Activated CD4-positive, alpha-beta T cell treated with anti-CD3 and anti-CD28 coated beads, Interleukin-10, Interleukin-2, amounts not matched to agents 100 ng/mL and 50 ng/mL, durations not matched to agents 16 hours and 8 hours (primary cell): ENCODE data around the gene CNNM2.
"Not testable (repeated sequence)": the region's sequence is repeated elsewhere in the genome, so short reads cannot be mapped to it uniquely, and the experiment has no call there.

Experiments
- DNase-seq: peaks from one replicate; pipeline ENCODE4 v3.0.0-alpha.2; 2020

CNNM2 gene

DNA sequence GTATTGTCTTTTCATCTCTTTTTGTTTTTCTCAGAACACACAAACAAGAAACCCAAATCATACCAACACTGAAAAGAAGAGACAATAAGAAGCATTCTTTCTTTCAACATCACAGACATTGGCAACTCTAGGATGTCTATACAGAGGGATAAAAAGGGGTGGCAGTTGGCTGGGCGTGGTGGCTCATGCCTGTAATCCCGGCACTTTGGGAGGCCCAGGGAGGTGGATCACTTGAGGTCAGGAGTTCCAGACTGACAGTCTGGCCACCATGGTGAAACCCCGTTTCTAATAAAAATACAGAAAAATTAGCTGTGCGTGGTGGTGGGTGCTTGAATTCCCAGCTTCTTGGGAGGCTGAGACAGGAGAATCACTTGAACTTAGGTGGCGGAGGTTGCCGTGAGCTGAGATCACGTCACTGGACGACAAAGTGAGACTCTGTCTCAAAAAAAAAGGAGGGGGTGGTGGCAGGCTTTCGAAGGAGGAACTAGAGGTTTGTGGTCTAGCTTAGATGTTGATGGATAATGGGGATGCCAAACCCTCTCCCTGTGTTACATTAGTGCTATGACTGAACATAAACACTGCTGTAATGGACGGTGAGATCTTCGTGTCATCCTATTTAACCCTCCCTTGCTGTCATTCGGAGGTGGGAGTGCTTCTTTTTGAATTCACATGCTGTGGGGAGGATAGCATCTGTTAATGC, 9.4 kb downstream of the CNNM2 start:
- peak; percentile 7 for DNase-seq

GRCh38 chr10:102928442-102928841, 10.3 kb downstream of the CNNM2 start:
- DNase-seq = not testable (repeated sequence)

DNA sequence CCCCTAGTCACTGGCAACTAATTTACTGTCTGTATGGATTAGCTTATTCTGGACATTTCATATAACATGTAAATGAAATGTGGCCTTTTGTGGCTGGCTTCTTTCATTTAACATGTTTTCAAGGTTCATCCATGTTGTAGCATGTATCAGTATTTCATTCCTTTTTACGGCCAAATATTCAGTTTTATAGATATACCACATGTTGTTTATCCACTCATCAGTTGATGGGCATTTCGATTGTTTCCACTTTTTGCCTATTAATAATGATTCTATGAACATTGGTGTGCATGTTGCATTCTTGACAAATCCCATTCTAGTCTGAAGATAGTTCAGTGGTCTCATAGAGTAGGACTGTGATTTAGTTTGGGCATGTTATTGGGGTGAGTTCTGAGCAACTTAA, 12.6 kb downstream of the CNNM2 start:
- DNase-seq = no peak

DNA sequence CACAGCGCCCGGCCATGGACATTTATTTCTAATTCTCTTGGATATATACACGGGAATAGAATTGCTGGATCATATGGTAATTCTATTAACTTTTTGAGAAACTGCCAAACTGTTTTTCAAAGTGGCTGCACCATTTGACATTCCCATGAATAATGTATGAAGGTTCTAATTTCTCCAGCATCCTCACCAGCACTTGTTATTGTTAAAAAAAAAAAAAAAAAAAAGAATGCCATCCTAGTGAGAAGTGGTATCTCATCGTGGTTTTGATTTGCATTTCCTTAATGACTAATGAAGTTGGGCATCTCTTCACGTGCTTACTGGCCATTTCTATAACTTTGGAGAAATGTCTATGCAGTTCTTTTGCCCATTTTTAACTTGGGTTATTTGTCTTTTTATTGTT, 13.5 kb downstream of the CNNM2 start:
- DNase-seq = no peak

GRCh38 chr10:102935505-102935904, 17.4 kb downstream of the CNNM2 start:
- DNase-seq = no peak

DNA sequence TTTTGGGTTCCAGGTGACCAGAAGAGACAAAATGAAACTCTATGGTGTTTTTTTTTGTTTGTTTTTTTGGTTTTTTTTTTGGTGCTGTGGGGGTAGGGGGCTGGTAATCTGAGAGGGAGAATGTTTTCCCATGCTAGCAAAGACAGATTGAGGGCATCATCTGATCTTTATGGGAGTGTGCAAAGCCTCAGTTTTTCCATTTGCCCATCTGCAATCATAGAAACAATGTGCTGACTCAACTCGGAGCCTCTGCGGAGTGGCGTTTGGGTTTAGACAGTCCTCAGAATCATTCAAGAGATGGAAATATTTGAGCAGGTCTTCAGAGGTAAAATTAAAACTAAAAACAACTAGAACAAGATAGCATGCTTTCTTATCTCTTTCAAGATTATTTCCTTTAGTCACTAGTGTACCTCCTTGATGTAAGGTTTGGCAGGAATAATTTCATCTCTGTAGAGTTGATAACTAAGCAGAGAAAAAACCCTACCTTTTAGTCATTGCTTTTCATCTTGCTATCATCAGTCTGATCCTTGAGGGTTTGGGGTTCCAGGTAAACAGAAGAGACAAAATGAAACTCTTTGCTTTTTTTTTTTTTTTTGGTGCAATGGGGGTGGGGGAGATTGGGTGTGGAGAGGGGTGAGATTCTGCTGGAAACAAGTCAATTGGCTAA, 18.0 kb downstream of the CNNM2 start:
- DNase-seq = peak; percentile 52

GRCh38 chr10:102941401-102941800, 23.3 kb downstream of the CNNM2 start:
- no peak for DNase-seq

- DNase-seq = no peak
These were observed 27.4 kb downstream of the CNNM2 start for GRCh38 chr10:102945449-102945848.

DNA sequence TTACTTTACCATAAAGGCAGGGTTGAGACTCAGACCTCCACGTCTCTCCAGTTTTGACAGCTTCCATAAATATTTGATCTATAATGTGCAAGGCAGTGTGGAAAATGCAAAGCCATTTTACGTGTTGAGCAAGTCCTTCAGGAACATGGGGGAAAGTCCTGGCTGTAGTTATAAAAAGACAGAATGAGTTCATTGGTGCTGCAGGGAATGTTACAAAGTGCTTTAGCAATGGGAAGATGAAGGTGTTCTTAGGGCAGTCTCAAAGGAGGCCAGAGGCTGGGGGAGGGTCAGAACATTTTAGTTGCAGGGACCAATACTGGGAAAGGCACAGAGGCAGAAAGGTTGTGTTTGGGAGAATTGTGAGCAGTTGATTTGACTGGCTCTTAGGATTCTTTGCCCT, 27.9 kb downstream of the CNNM2 start:
- DNase-seq = no peak

DNA sequence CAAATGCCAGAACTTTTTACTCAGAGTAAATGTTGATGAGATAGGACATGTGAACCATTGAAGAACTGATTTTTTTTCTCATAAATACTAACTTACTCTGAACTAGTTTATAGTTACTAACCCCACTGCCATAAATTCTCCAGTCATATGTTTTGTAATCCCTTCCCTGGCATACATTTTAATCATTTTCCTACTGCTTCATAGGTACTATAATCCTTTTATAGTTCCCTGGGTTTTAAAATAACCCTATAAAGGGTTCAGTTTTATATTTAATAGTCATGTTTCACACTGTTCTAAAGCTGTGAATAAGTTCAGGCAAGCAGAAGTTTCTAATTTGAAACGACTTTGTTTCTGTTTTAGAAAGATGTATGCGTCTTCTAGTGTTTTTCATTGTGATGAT, 28.9 kb downstream of the CNNM2 start:
- no peak for DNase-seq

DNA sequence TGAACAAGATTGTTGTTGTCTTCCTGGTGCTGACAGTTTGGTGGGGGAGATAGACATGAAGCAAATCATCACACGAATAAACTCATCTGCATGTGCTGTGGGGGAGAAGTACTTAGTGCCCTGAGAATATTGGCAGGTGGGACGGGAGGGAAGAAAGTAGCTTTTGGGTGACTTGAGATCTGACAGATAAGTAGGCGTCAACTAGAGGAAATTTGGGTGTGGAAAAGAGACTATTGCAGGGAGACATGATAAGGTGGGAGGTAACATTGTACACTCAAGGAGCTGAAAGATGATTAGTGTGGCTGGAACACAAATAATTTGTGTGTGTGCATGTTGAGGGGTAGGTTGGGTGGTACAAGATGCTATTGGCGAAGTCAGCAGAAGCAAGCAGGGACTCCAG, 30.1 kb downstream of the CNNM2 start:
- DNase-seq = no peak

GRCh38 chr10:102948786-102949185, 30.7 kb downstream of the CNNM2 start:
- no peak for DNase-seq

GRCh38 chr10:102949916-102950315, 31.8 kb downstream of the CNNM2 start:
- no peak for DNase-seq

- no peak for DNase-seq
These were observed 33.2 kb downstream of the CNNM2 start for GRCh38 chr10:102951316-102951715.

DNA sequence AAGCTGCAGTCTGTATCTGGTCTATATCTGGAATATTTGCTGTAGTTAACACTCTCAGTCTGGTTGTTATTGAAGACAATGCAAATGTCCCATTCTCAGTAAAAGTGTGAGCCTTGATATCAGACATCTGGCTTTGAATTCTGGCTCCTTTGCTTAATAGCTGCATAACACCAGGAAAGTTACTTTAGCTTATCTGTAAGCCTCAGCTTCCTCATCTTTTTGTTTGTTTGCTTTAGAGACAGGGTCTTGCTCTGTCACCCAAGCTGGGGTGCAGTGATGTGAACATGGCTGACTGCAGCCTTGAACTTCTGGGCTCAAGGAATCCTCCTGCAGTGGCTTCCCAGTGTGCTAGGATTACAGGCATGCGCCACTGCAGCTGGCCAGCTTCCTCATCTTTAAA, 41.3 kb downstream of the CNNM2 start:
- DNase-seq = no peak

DNA sequence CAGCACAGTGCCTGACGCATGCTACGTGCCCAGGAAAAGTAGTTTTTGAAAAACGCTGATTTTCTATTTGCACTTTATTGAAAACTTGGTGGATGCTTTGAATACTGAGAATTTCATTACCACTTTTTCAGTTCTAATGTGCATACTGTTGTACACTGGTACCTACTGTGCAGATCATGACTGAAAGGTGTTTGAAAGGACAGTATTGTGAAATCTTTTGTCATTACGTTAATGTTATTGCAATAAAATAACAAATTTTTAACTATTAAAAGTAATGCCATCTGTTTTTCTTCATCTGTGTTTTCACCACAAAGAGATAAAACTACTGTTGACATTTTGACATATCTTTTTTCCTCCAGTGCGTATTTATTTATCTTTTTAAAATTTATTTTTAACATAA, 42.1 kb downstream of the CNNM2 start:
- no peak for DNase-seq

DNA sequence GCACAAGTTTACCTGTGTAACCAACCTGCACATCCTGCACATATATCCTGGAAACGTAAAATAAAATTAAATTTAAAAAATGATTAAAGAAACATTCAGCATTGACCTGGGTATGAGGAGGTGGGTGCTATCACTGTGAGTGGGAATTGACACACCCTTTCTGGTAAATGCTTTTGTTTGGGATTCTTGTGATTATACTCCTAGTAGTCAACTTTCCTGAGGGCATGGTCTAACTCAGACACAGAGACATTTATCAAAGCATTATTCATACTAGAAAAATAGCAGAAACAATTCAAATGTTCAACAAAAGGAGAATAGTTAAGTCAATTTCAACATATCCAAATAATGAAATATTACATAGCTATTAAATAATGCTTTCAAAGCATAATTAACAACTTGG, 44.2 kb downstream of the CNNM2 start:
- no peak for DNase-seq

DNA sequence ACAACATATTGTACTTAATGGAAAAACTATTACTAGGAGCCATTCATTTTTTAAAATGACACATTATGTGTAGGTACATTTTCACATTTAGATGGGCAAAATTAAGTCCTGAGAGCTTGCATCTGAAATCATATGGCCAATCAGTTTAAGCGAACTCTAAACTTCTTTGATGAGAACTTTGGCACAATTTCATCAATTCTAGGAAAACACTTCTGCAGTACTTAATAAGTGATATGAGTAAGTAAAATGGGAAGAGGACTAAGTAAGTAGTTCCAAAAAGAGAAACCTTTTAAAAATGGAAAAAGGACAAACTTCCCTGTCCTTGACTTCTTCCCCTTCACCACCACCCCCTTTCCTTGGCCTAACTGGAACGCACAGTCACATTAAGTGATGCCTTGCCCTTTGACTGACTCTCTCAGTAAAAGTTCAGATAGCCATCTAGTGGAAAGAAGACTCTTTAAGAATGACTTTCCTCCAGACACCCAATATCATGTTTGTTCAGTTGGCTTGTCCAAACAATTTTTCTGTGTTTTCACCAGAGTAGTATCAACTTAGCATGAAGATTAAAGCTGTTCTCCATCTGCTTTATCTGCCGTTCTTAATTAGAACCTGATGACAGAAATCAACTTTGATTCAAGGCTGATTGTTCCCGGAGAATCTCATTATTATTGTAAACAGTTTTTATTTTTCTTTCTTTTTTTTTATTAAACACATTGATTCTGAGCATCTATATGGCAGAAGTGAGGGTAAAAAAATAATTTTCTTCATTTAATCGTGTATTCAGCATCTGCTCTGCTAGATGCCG, 45.1 kb downstream of the CNNM2 start:
- no peak for DNase-seq

GRCh38 chr10:102963756-102964025, 45.6 kb downstream of the CNNM2 start:
- DNase-seq = no peak

DNA sequence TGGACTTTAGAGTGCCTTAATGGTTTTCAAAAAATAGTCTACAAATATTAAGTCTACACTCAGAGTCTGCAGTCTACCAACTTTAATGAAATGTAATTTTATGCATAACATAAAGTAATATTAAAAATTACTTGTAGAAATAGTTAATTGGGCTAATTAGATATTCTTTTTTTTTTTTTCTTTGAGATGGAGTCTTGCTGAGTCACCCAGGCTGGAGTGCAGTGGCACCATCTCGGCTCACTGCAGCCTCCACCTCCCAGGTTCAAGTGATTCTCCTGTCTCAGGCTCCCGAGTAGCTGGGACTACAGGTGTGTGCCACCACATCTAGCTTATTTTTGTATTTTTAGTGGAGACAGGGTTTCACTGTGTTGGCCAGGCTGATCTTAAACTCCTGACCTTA, 46.0 kb downstream of the CNNM2 start:
- DNase-seq = not testable (repeated sequence)

GRCh38 chr10:102964713-102965112, 46.6 kb downstream of the CNNM2 start:
- DNase-seq = no peak

DNA sequence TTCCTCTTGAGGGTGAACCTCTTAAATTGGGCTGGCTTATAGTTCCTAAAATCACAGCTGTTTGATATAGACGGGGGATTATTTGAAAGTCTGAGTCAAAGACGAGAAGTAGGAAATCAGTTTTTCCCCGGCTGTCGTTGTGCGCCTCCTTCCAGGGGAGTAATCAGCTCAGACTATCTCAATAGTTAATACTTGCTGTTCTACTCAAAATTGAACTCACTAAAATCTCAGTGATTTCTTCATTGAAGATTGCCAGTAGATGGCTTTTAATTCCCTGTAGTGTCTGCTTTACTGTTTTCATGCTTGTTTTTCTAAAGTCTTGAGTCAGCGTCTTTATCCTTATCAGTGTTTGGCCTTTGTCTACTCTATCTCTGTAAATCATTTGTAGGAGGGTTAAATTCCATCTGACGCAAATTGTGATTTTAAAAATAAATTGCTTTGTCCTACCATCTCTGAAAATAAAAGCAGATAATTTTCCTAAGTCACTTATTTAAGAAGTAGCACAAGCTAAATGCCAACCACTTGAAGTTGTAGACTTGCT, 47.3 kb downstream of the CNNM2 start:
- no peak for DNase-seq

GRCh38 chr10:102967123-102967522, 49.0 kb downstream of the CNNM2 start:
- DNase-seq = no peak
